Loucy (cell line): ENCODE data around the gene GPBP1.

Experiments
- CTCF ChIP-seq: fragments of 200-600 bp; sonication (generic); conservative IDR thresholded peaks from 2 replicates; pipeline ENCODE4 v1.5.1; 2014; ENCODE audit warnings: mild to moderate bottlenecking, antibody characterized with exemption, low read length
- EZH2phosphoT487 ChIP-seq: fragments of 200-600 bp; IDR thresholded peaks from 2 replicates; pipeline ENCODE4 v1.6.1; 2018; ENCODE audit warnings: antibody characterized with exemption, mild to moderate bottlenecking, moderate library complexity, borderline replicate concordance

GRCh38 chr5:57175551-57176309, 1.9 kb downstream of the GPBP1 start:
- TF ChIP-seq CTCF (no peak), EZH2phosphoT487 (no peak)
